LNCAP (cell line): ENCODE results near the gene TRIM67.

Experiments
- TF ChIP-seq, protein P1 (sequence below): fragments of 450-650 bp; IDR thresholded peaks from 2 replicates; pipeline ENCODE4 v1.5.1; 2017; ENCODE audit warnings: mild to moderate bottlenecking

The TRIM67 gene

DNA sequence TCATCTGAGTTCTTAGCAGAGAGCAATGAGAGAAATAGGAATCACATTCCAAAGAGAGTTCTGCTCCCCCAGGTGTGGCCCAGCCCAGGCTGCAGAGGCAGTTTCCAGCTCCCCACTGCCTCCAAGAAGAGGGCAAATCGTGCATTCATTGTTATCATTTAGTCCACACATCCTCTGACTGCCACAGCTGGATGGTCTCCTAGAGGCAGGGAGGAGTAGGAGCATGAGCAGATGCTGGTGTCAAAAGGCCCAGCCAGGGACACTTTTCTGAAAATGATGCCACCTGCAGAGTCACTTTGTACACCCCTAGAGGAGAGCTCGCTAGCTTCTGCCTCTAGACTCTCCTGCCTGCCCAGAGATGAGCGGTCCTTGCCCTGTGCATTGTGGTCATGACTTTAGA, 45.6 kb downstream of the TRIM67 start:
- TF ChIP-seq, protein P1, sequence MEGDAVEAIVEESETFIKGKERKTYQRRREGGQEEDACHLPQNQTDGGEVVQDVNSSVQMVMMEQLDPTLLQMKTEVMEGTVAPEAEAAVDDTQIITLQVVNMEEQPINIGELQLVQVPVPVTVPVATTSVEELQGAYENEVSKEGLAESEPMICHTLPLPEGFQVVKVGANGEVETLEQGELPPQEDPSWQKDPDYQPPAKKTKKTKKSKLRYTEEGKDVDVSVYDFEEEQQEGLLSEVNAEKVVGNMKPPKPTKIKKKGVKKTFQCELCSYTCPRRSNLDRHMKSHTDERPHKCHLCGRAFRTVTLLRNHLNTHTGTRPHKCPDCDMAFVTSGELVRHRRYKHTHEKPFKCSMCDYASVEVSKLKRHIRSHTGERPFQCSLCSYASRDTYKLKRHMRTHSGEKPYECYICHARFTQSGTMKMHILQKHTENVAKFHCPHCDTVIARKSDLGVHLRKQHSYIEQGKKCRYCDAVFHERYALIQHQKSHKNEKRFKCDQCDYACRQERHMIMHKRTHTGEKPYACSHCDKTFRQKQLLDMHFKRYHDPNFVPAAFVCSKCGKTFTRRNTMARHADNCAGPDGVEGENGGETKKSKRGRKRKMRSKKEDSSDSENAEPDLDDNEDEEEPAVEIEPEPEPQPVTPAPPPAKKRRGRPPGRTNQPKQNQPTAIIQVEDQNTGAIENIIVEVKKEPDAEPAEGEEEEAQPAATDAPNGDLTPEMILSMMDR = no peak

DNA sequence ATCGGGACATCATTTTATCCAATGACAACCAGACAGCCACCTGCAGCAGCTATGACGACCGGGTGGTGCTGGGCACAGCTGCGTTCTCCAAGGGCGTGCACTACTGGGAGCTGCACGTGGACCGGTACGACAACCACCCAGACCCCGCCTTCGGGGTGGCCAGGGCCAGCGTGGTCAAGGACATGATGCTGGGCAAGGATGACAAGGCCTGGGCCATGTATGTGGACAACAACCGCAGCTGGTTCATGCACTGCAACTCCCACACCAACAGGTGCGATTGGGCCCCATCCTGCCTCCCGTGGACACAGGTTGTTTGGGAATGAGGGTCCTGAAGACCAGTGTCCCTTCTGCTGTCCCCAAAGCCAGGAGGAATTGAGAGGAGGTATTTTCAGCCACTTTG, 47.1 kb downstream of the TRIM67 start:
- TF ChIP-seq, protein P1 = no peak

DNA sequence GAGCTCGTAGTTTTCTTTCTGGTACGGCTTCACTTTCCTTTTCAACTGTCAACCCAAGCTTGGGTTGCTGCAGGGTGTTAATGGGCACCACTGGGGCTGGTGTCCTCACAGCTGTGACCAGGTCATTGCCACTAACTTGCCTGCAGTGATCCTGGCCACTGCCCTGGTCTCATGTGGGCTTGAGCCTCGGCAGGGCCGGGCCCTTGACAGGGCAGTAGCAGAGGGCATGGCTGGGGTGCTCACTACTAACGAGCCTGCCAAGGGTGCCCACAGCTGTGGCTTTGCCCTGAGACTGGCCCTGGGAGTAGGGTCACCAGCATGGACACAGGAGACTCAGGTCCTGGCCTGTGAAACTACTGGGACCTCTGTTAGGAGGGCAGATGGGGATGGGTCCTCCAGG, 47.7 kb downstream of the TRIM67 start:
- TF ChIP-seq, protein P1 = no peak

DNA sequence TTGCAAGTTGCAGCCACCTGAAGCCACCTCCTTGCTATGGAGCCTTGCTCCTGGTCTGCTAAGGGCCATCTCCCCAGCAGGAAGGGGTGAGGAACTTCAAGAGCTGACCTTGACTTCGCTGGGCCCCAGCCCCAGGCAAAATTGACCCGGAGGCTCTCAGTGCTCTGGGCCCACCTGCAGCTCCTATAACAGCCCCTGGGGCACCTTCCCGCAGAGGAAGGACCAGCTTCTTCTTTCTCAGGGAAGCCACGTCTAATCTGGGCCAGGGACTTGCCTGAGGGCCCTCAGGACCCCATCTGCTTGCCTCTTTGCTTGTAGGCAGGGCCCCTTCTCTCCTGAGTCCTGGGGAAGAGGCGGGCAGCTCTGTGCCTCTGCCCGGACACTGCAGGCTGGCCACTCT, 48.3 kb downstream of the TRIM67 start:
- TF ChIP-seq, protein P1 = no peak

DNA sequence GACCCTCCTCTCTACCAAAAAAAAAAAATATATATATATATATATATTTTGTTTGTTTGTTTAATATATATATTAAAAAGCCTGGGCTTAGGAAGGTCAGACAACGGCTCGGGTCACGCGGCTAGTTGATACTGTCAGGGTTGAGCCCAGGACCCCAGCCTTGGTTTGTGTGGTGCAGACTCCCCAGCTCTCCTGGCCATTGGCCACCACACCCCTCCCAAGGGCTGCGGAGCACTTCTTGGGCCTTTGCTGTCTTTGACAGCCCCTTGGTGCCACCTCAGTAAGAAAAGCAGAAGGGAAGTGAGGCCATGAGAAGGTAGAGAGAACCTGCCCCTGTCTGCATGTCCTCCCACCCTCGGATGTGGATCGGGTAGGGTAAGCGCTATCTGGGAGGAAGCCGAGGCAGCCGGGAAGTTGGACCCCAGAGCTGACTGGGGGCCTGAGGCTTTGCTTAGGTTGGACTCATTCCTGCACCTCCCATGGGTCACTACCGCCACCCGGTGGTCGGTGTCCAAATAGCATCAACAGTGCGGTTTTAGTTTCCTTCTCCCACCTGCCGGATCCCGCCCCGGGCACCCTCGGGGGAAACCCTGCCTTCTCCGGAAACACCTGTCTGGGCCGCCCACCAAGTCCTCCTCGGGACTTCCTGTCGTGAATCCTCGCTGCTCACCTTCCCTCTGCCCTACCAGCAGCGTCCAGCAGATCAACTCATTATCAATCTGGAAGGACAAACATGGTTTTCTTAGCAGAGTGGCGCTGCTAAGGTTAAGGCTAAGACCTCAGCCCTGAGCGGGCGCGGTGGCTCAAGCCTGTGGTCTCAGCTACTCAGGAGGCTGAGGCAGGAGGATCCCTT, 49.4 kb downstream of the TRIM67 start:
- TF ChIP-seq, protein P1 = peak; percentile 94

DNA sequence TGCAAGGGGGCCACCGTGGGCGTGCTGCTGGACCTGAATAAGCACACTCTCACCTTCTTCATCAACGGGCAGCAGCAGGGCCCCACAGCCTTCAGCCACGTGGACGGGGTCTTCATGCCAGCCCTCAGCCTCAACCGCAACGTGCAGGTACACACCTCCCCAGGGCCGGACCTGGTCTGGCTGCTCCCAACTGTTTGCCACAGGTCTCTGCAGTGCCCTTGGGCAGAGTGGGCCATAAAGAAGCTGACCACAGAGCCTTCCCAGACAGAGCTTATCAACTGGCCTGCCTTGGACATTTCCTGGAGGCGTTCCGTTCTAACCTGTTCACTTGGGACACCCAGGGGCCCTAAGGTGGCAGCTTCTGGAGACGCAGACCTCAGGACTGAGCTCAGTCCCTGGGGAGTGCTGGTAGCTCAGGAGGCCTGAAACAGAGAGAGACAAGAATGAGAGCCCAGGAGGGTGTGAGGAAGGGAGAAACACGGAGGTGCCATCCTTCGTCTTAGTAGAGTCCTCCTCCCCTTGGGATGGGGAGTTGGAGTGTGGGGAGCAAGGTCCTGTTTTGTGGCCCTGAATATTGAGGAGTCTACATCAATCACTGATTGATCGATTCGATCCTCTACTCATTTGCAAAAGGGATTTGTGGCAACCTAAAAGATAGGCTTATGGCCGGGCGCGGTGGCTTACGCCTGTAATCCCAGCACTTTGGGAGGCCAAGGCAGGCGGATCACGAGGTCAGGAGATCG, 52.1 kb downstream of the TRIM67 start:
- TF ChIP-seq, protein P1 = no peak

DNA sequence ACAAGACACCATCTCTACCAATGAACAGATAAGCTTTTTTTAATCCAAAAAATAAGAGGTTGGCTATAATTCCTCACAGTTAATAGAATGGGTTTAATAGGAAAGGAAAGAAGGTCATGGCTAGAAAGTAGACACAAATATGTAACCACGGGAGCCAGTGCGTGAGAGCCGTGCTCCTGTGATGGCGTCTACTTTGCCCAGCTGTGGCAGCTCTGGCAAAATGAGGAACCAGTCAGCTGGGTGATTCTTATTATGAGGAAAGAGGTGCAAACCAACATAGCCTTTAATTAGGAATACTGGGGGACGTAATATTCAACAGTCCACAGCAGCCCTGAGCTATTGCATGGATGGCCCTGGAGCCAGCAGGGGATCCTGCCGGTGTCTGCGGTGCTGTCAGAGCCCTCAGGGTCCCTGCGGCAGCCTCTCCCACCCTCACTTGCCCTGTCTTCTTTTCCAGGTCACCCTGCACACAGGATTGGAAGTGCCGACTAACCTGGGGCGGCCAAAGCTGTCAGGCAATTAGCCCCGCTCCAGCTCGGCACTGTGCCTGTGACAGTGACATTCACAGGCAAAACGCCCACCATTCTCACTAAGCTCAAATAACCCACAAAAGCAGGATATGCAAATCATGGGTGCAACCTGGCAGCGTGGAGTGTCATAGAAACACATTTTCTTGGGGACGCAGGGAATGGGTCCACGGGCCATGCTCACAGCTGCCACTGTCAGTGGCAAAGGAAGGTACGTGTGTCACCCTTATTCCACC, 53.2 kb downstream of the TRIM67 start:
- TF ChIP-seq, protein P1 = no peak
